Measurements from ENCODE around the gene RNF6.
A peak's percentile ranks its signal among the peaks of the same experiment; 100 is the strongest.

The RNF6 gene

DNA sequence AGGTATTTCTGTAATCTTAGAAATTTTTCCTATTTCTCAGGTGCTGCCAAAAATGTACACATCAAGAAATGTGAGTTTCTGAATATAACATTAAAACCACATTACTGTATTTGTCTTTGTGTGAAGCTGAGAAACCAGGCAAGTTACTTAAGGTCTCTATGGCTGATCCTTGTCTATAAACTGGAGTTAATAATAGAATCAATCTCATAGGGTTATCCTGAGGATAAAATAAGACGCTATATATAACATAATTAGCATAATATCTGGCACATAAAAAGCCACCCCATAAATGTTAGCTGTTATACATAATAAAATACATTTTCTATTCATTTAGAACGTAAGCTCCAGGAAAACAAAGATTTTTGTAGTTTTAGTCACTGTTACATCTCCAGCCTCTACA, 6.1 kb downstream of the RNF6 start:
- no peak for DNase-seq (ENCODE audit: low read depth, low spot score)
- in situ Hi-C loops (cut with HindIII; ENCODE audit: low sequenced_read_pairs) = no loop called here
- no peak overlapping the region for H3K4me3 ChIP-seq (ENCODE audit: low read depth, low read length)
- TF ChIP-seq, protein P1, sequence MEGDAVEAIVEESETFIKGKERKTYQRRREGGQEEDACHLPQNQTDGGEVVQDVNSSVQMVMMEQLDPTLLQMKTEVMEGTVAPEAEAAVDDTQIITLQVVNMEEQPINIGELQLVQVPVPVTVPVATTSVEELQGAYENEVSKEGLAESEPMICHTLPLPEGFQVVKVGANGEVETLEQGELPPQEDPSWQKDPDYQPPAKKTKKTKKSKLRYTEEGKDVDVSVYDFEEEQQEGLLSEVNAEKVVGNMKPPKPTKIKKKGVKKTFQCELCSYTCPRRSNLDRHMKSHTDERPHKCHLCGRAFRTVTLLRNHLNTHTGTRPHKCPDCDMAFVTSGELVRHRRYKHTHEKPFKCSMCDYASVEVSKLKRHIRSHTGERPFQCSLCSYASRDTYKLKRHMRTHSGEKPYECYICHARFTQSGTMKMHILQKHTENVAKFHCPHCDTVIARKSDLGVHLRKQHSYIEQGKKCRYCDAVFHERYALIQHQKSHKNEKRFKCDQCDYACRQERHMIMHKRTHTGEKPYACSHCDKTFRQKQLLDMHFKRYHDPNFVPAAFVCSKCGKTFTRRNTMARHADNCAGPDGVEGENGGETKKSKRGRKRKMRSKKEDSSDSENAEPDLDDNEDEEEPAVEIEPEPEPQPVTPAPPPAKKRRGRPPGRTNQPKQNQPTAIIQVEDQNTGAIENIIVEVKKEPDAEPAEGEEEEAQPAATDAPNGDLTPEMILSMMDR (IDR thresholded peaks at IDR 0.05; ENCODE audit: low read depth, low read length) = no peak

DNA sequence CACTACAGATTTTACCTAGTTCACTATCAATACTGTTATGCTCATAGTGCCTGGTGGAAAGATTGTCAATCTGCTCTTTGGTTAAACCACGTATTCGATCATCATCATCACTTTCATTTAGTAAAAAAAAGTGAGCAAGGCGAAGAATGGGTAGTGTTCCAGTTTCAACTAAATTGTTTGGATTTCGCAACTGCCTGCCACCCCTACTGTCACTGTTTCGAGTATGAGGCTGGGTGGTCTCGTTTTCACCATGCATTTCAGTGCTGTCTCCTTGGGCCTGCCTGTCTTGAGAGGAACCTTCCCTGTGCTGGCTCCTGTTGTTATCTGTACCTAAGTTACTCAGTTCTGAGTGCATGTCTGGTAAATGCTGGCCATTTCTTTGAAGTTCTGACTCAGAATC, 8.1 kb downstream of the RNF6 start:
- in situ Hi-C loops (cut with HindIII; ENCODE audit: low sequenced_read_pairs) = no loop called here
- TF ChIP-seq, protein P1 (IDR thresholded peaks at IDR 0.05; ENCODE audit: low read depth, low read length) = no peak
- no peak for DNase-seq (ENCODE audit: low read depth, low spot score)
- H3K4me3 ChIP-seq (ENCODE audit: low read depth, low read length) = no peak overlapping the region

DNA sequence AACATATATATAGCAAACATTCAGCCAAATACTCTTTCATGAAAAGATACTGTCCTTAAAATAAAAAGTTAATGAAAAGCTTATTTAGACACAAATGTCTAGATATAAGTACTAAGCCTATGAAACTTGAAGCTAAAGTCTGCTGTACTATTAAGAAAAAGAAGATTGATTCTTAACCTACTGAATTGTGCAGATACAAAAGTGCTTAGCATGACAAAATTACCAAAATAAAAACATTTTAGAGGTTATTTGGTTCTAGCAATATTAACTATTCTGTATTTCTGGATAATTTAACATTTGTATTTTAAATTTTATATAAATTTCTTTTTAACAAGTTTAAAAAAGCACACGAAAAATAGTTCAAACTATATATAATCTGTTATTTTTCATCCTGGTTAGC, 8.8 kb downstream of the RNF6 start:
- H3K4me3 ChIP-seq (ENCODE audit: low read depth, low read length) = no peak overlapping the region
- DNase-seq (ENCODE audit: low read depth, low spot score) = no peak
- TF ChIP-seq, protein P1 (IDR thresholded peaks at IDR 0.05; ENCODE audit: low read depth, low read length) = no peak
- in situ Hi-C loops (cut with HindIII; ENCODE audit: low sequenced_read_pairs) = no loop called here

DNA sequence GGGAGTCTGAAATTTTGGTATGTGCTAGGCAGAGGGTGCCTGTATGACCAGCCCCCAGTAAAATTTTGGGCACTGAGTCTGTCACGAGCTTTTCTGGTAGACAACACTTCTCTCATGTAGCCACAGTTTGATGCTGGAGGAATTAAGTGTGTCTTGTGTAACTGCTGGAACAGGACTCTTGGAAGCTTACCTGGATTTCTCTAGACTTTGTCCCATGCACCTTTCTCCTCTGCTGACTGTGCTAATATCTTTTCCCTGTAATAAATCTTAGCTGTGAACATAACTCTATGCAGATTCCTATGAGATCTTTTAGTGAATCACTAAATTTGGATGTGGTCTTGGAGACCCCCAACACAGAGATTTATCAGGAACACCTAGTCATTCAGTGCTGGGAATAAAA, 13.8 kb downstream of the RNF6 start:
- in situ Hi-C loops (cut with HindIII; ENCODE audit: low sequenced_read_pairs) = no loop called here
- TF ChIP-seq, protein P1 (IDR thresholded peaks at IDR 0.05; ENCODE audit: low read depth, low read length) = no peak
- no peak for DNase-seq (ENCODE audit: low read depth, low spot score)
- no peak overlapping the region for H3K4me3 ChIP-seq (ENCODE audit: low read depth, low read length)

DNA sequence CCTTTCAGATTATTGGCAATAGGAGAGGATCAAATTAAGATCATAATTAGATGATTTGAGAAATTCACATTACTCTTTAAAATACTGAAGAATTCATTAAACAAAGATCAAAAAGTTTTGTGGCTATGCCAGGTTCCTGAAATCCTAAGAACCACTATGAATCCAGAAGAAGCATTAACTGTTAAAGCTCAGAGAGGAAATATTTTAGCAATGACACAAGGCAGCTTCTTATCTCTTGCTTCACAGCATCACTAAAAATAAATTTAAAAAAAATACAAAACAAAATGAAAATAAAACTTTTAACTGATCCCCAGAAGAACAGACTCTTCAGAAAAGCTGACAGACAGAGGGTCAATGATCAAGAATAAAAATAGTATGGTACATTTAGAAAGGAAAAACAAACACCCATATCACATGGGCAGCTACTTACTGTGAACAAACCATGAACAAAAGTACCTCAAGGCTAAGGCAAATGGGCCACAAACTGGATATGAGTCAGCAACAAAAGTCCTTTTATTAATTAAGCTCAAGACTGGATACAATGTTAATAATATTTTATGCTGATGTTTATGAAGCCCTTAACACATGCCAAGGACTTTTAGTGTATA, 19.6 kb downstream of the RNF6 start:
- peak; percentile 56 for DNase-seq (ENCODE audit: low read depth, low spot score)
- TF ChIP-seq, protein P1 (IDR thresholded peaks at IDR 0.05; ENCODE audit: low read depth, low read length) = no peak
- H3K4me3 ChIP-seq (ENCODE audit: low read depth, low read length) = no peak overlapping the region
- in situ Hi-C loops (cut with HindIII; ENCODE audit: low sequenced_read_pairs) = no loop called here

DNA sequence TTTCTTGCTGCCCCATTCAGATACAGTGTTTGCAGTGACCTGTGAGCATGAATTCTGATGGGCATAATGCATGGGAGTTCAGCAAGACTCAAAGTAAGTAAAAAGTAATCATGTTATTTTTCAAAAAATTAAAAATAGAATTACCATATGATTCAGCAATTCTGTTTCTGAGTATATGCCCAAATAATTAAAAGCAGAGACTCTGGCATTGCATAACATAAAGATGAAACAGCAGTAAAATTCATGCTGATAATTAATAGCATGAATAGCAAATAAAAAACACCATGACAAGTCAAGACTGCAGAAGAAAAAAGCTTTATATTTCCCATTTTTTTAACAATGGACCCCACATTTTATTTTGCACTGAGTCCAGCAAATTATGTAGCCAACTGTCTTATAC, 21.3 kb downstream of the RNF6 start:
- in situ Hi-C loops (cut with HindIII; ENCODE audit: low sequenced_read_pairs) = no loop called here
- DNase-seq (ENCODE audit: low read depth, low spot score) = no peak
- H3K4me3 ChIP-seq (ENCODE audit: low read depth, low read length) = no peak overlapping the region
- TF ChIP-seq, protein P1 (IDR thresholded peaks at IDR 0.05; ENCODE audit: low read depth, low read length) = no peak

DNA sequence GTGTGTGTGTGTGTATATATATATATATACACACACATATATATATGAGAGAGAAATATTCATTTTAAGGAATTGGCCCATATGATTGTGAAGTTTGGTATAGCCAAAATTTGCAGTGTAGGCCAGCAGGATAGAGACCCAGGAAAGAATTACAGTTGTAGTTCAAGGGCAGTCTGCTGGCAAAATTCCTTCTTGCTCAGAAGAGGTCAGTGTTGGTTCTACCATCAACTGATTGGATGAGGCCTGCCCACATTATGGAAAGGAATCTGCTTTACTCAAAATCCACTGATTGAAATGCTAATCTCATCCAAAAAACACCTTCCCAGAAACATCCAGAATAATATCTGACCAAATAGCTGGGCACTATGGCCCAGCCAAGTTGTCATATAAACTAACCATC, 24.0 kb downstream of the RNF6 start:
- in situ Hi-C loops (cut with HindIII; ENCODE audit: low sequenced_read_pairs) = no loop called here
- TF ChIP-seq, protein P1 (IDR thresholded peaks at IDR 0.05; ENCODE audit: low read depth, low read length) = no peak
- no peak overlapping the region for H3K4me3 ChIP-seq (ENCODE audit: low read depth, low read length)
- no peak for DNase-seq (ENCODE audit: low read depth, low spot score)
